ENCODE data around the gene PNMA6E.

The PNMA6E gene

GRCh38 chrX:153423652-153424051 is 22.5 kb upstream of the PNMA6E start:
- TF ChIP-seq CREB5 (CRISPR knock-in tag; IDR thresholded peaks at IDR 0.05; ENCODE audit: low read depth) = no peak
- TF ChIP-seq BACH2 (CRISPR knock-in tag; IDR thresholded peaks at IDR 0.05; ENCODE audit: borderline replicate concordance) = no peak
- no peak for ATAC-seq

DNA sequence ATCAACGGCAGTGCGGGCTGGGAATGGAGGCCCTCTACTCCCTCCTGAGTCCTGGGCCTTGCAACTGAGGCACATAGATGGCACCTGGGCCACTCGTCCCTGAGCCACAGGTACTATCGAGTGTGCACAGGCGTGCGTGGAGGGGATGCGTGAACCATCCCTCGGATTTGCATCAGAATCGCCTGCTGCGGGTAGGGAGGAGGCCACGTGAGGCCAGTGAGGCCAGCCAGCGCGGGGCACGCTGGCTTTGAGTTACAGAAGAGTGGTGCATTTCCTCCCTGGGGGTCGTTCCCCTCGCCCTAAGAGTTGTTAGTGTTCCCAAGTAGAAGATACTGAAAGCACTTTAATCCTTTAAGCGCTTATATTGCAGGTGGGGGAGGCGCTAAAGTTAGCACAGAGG is 20.7 kb upstream of the PNMA6E start:
- no peak for TF ChIP-seq TCF4 (CRISPR knock-in tag; IDR thresholded peaks at IDR 0.05; ENCODE audit: borderline replicate concordance)
- no peak for TF ChIP-seq ESRRG (CRISPR knock-in tag; IDR thresholded peaks at IDR 0.05)
- no peak for TF ChIP-seq POU6F1 (CRISPR knock-in tag; IDR thresholded peaks at IDR 0.05; ENCODE audit: borderline replicate concordance, low read depth)
- no peak for TF ChIP-seq ZNF8 (CRISPR knock-in tag; IDR thresholded peaks at IDR 0.05)
- no peak for TF ChIP-seq ISL1 (CRISPR knock-in tag; IDR thresholded peaks at IDR 0.05)
- TF ChIP-seq ZFP3 (CRISPR knock-in tag; IDR thresholded peaks at IDR 0.05) = no peak
- no peak for TF ChIP-seq ZFP30 (CRISPR knock-in tag; IDR thresholded peaks at IDR 0.05)
- no peak for TF ChIP-seq CREB5 (CRISPR knock-in tag; IDR thresholded peaks at IDR 0.05; ENCODE audit: low read depth)
- no peak for TF ChIP-seq CSDC2 (CRISPR knock-in tag; IDR thresholded peaks at IDR 0.05)
- no peak for TF ChIP-seq OSR1 (CRISPR knock-in tag; IDR thresholded peaks at IDR 0.05)
- no peak for TF ChIP-seq ZNF70 (CRISPR knock-in tag; IDR thresholded peaks at IDR 0.05)
- TF ChIP-seq SNAI2 (CRISPR knock-in tag; IDR thresholded peaks at IDR 0.05) = no peak
- no peak for TF ChIP-seq RARB (CRISPR knock-in tag; IDR thresholded peaks at IDR 0.05)
- no peak for TF ChIP-seq TOX (CRISPR knock-in tag; IDR thresholded peaks at IDR 0.05; ENCODE audit: borderline replicate concordance)
- no peak for TF ChIP-seq ZNF565 (CRISPR knock-in tag; conservative IDR thresholded peaks at IDR 0.05; ENCODE audit: low read depth)
- TF ChIP-seq, protein P1, sequence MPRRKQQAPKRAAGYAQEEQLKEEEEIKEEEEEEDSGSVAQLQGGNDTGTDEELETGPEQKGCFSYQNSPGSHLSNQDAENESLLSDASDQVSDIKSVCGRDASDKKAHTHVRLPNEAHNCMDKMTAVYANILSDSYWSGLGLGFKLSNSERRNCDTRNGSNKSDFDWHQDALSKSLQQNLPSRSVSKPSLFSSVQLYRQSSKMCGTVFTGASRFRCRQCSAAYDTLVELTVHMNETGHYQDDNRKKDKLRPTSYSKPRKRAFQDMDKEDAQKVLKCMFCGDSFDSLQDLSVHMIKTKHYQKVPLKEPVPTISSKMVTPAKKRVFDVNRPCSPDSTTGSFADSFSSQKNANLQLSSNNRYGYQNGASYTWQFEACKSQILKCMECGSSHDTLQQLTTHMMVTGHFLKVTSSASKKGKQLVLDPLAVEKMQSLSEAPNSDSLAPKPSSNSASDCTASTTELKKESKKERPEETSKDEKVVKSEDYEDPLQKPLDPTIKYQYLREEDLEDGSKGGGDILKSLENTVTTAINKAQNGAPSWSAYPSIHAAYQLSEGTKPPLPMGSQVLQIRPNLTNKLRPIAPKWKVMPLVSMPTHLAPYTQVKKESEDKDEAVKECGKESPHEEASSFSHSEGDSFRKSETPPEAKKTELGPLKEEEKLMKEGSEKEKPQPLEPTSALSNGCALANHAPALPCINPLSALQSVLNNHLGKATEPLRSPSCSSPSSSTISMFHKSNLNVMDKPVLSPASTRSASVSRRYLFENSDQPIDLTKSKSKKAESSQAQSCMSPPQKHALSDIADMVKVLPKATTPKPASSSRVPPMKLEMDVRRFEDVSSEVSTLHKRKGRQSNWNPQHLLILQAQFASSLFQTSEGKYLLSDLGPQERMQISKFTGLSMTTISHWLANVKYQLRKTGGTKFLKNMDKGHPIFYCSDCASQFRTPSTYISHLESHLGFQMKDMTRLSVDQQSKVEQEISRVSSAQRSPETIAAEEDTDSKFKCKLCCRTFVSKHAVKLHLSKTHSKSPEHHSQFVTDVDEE (CRISPR knock-in tag; IDR thresholded peaks at IDR 0.05) = no peak
- no peak for TF ChIP-seq ARNTL (CRISPR knock-in tag; IDR thresholded peaks at IDR 0.05; ENCODE audit: borderline replicate concordance, low read depth)
- no peak for TF ChIP-seq GLIS3 (CRISPR knock-in tag; IDR thresholded peaks at IDR 0.05)
- no peak for TF ChIP-seq PATZ1 (CRISPR knock-in tag; IDR thresholded peaks at IDR 0.05; ENCODE audit: borderline replicate concordance)
- no peak for ATAC-seq

- no peak for TF ChIP-seq TCF4 (CRISPR knock-in tag; IDR thresholded peaks at IDR 0.05; ENCODE audit: borderline replicate concordance)
- no peak for ATAC-seq
Observed at GRCh38 chrX:153420851-153421599, 19.9 kb upstream of the PNMA6E start.

GRCh38 chrX:153417637-153418036 is 16.5 kb upstream of the PNMA6E start:
- TF ChIP-seq TOX (CRISPR knock-in tag; IDR thresholded peaks at IDR 0.05; ENCODE audit: borderline replicate concordance) (no peak), GLIS3 (CRISPR knock-in tag; IDR thresholded peaks at IDR 0.05) (no peak)
- no peak for ATAC-seq
